NCI-H1417 treated with DMSO at 0.1 percent for 48 hours (cell line): ENCODE measurements around the gene PON3.

Experiments
- DNase-seq: peaks from one replicate; lab custom pipeline; 2025; lab: John Stamatoyannopoulos, UW

The PON3 gene

GRCh38 chr7:95340491-95340890 is 55.7 kb downstream of the PON3 start:
- DNase-seq, result no peak

- no peak for DNase-seq
Observed at GRCh38 chr7:95338832-95339231, 57.3 kb downstream of the PON3 start.

GRCh38 chr7:95335093-95335492 is 61.1 kb downstream of the PON3 start:
- no peak for DNase-seq

GRCh38 chr7:95334447-95334846 is 61.7 kb downstream of the PON3 start:
- DNase-seq, result no peak

- no peak for DNase-seq
Observed at GRCh38 chr7:95330961-95331337, 65.2 kb downstream of the PON3 start.

GRCh38 chr7:95330204-95330960 is 65.8 kb downstream of the PON3 start:
- no peak for DNase-seq

- DNase-seq, result no peak
Observed at GRCh38 chr7:95327356-95327755, 68.8 kb downstream of the PON3 start.

- no peak for DNase-seq
Observed at GRCh38 chr7:95324431-95324830, 71.7 kb downstream of the PON3 start, which contains the start of gene PON1. Gene PON1, minus strand, starts transcription at chr7:95324532. Its CDS starts 57 bp downstream, at chr7:95324475.

- no peak for DNase-seq
Observed at GRCh38 chr7:95323410-95324129, 72.6 kb downstream of the PON3 start.

GRCh38 chr7:95322854-95323253 is 73.3 kb downstream of the PON3 start:
- DNase-seq, result no peak

GRCh38 chr7:95322396-95322795 is 73.8 kb downstream of the PON3 start:
- no peak for DNase-seq

- no peak for DNase-seq
Observed at GRCh38 chr7:95321720-95322119, 74.5 kb downstream of the PON3 start.

- DNase-seq, result no peak
Observed at GRCh38 chr7:95320651-95321050, 75.5 kb downstream of the PON3 start.

- no peak for DNase-seq
Observed at GRCh38 chr7:95319570-95319969, 76.6 kb downstream of the PON3 start.

- DNase-seq, result no peak
Observed at GRCh38 chr7:95318501-95319100, 77.6 kb downstream of the PON3 start.

GRCh38 chr7:95317966-95318365 is 78.2 kb downstream of the PON3 start:
- DNase-seq, result no peak

GRCh38 chr7:95317546-95317945 is 78.6 kb downstream of the PON3 start:
- DNase-seq, result no peak

GRCh38 chr7:95316588-95316987 is 79.6 kb downstream of the PON3 start:
- no peak for DNase-seq

GRCh38 chr7:95312561-95312960 is 83.6 kb downstream of the PON3 start:
- DNase-seq, result no peak

- no peak for DNase-seq
Observed at GRCh38 chr7:95311389-95311788, 84.8 kb downstream of the PON3 start.

- DNase-seq, result no peak
Observed at GRCh38 chr7:95309951-95310350, 86.2 kb downstream of the PON3 start.
